Lung (tissue), 12 donors: ENCODE measurements around the gene SLC13A2. TPM values are rescaled to one million over a fixed set of nuclear protein-coding genes. Genes with fewer than 3 reads are reported as not detected.

Experiments
- ATAC-seq: fragments of 200-7000 bp; cut with Tn5 transposase; one replicate; pipeline ENCODE4 v1.9.1; 2020; ENCODE audit warnings: moderate number of reproducible peaks; ENCODE audit not compliant: insufficient read depth, low FRiP score
- DNase-seq, 3 donors: peaks; one replicate each; pipeline ENCODE4 v3.0.0-alpha.2; 2013 to 2017
- H3K27ac ChIP-seq, 2 donors: one replicate each; pipeline ENCODE4 v1.5.1; 2013; ENCODE audit warnings: mild to moderate bottlenecking in 2 of 2, moderate library complexity in 2 of 2, control low read depth in 1 of 2, inconsistent platforms in 1 of 2, low read depth in 1 of 2, low read length in 1 of 2
- H3K27me3 ChIP-seq, 3 donors: one replicate each; pipeline ENCODE4 v1.5.1; 2013; ENCODE audit warnings: low read length in 2 of 3; ENCODE audit not compliant: control insufficient read depth in 3 of 3, insufficient read depth in 3 of 3
- H3K36me3 ChIP-seq, 4 donors: one replicate each; pipeline ENCODE4 v1.5.1; 2013; ENCODE audit warnings: low read length in 4 of 4, mild to moderate bottlenecking in 1 of 4, moderate library complexity in 1 of 4; ENCODE audit not compliant: control insufficient read depth in 4 of 4, insufficient read depth in 4 of 4
- H3K4me1 ChIP-seq, 5 donors: one replicate each; pipeline ENCODE4 v1.5.1; 2013; ENCODE audit warnings: low read length in 5 of 5, mild to moderate bottlenecking in 2 of 5, moderate library complexity in 1 of 5; ENCODE audit not compliant: control insufficient read depth in 5 of 5, insufficient read depth in 5 of 5
- H3K4me3 ChIP-seq: one replicate; pipeline ENCODE4 v1.5.1; 2013; ENCODE audit warnings: mild to moderate bottlenecking, control low read depth, moderate library complexity
- H3K9ac ChIP-seq, 2 donors: one replicate each; pipeline ENCODE4 v1.5.1; 2013; ENCODE audit warnings: low read length in 2 of 2, control low read depth in 1 of 2; ENCODE audit not compliant: insufficient read depth in 1 of 2
- H3K9me3 ChIP-seq, 4 donors: one replicate each; pipeline ENCODE4 v1.5.1; 2013; ENCODE audit warnings: low read length in 3 of 4, mild to moderate bottlenecking in 1 of 4, moderate library complexity in 1 of 4; ENCODE audit not compliant: control insufficient read depth in 4 of 4, insufficient read depth in 3 of 4
- WGBS, 2 donors: extraction: QIAGEN DNeasy Blood & Tissue Kit; methylation state at CpG; one replicate each; pipeline ENCODE4 v1.1.7; 2013; 5-methylcytosine and 5-hydroxymethylcytosine counted together
- polyA plus RNA-seq, 2 donors: library from polyadenylated mRNA; stranded (reverse); fragments of 200-250 nt; gene quantifications; one replicate each; pipeline ENCODE4 v1.2.1, GENCODE V29; 2013
- total RNA-seq, 2 donors: library from RNA; depleted of rRNA in 1 of 2; stranded (reverse); fragments of >200 nt in 1 of 2; gene quantifications; one replicate each; pipeline ENCODE4 v1.2.1, GENCODE V29; 2014 to 2021
- TF ChIP-seq, protein P1 (sequence below): IDR thresholded peaks from 2 replicates; pipeline ENCODE4 v1.5.1; 2012; ENCODE audit warnings: mild to moderate bottlenecking; ENCODE audit errors: control extremely low read depth, extremely low read depth
- donor health status: control.
- donor health status: control.
- donor health status: Bipolar disorder and iron deficiency.
- donor health status: healthy.
- donor health status: DM: yes; HTN: yes; CAD: no.

The SLC13A2 gene
- total and polyA plus RNA-seq, 4 donors = 0.02 to 0.15 (median 0.06) TPM; not detected in 1

DNA sequence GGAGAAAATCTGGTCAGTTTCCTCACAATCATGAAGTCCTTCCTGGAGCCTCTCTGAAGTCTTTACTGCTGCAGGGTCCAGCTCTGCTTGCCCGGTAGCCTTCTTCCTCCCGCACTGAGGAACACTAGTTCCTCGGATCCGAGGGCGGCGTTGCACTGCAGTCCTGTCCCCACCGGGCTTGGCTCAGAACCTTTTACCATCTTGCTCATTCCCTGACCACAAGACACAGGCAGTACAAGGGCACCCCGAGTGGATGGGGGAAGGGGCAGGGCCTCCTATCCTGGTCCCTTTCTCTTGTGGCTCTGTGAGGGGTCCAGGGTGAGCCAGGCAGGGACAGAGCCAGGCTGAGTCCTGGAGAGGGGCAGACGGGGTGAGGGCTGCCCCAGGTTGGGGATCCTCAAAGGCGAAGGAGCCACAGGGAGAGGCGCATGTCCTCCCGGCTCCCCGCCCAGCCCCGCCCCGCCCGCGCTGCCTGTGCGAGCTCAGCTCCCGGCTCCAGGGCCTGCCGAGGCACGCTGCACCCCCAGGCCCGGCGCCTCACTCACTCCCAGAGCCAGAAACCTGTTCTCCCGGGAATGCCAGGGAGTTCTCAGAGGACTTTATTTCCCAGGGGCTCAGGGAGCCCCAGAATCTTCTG is 34.2 kb downstream of the SLC13A2 start:
- Histone ChIP-seq H3K9me3 (no peaks in the 10 kb centered on the region), H3K9ac (no peak overlapping the region), H3K4me1 (no peaks in the 10 kb centered on the region), H3K27ac (no peak overlapping the region), H3K27me3 (peaks cover 0 to 8% (median 3%) of the 10 kb centered on the region in 3 donors), H3K4me3 (no peak overlapping the region), H3K36me3 (no peaks in the 10 kb centered on the region)
- DNase-seq (no peak), ATAC-seq (no peak)
- WGBS, 2 donors = 38 to 57% methylated on average over 24 of the region's 24 CpGs
- TF ChIP-seq, protein P1, sequence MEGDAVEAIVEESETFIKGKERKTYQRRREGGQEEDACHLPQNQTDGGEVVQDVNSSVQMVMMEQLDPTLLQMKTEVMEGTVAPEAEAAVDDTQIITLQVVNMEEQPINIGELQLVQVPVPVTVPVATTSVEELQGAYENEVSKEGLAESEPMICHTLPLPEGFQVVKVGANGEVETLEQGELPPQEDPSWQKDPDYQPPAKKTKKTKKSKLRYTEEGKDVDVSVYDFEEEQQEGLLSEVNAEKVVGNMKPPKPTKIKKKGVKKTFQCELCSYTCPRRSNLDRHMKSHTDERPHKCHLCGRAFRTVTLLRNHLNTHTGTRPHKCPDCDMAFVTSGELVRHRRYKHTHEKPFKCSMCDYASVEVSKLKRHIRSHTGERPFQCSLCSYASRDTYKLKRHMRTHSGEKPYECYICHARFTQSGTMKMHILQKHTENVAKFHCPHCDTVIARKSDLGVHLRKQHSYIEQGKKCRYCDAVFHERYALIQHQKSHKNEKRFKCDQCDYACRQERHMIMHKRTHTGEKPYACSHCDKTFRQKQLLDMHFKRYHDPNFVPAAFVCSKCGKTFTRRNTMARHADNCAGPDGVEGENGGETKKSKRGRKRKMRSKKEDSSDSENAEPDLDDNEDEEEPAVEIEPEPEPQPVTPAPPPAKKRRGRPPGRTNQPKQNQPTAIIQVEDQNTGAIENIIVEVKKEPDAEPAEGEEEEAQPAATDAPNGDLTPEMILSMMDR = no peak

DNA sequence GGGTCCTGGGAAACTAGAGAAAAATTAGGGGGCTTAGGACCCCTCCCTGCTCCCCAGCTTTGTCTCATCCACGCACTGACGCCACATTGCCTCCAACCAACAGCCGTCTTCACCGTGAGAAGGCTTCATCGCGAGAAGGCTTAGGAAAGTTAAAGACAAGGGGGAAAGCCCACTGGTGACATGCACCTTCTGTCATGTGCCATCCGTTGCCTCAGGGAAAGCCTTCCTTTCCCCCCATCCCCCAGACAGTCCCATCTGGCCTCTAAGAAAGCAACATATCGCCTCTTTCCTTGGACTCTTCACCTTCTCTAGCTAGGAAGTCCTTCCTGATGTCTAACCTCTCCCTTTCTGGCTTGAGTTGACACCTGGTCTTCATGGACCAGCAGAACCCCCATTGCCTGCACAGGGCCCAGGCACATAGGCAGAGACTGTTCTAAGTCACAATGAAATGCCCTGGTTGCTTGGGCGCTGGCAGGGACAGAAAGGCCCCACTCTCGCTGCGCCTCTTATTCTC is 34.8 kb downstream of the SLC13A2 start:
- H3K4me1 ChIP-seq = no peaks in the 10 kb centered on the region
- no peak overlapping the region for H3K9ac ChIP-seq
- TF ChIP-seq, protein P1 = no peak
- WGBS, 2 donors = 73 to 79% methylated on average over 11 of the region's 11 CpGs
- H3K36me3 ChIP-seq = no peaks in the 10 kb centered on the region
- DNase-seq (no peak), ATAC-seq (no peak)
- no peaks in the 10 kb centered on the region for H3K9me3 ChIP-seq
- H3K27me3 ChIP-seq = peaks cover 0 to 8% (median 3%) of the 10 kb centered on the region in 3 donors
- H3K4me3 ChIP-seq = no peak overlapping the region
- H3K27ac ChIP-seq = no peak overlapping the region

DNA sequence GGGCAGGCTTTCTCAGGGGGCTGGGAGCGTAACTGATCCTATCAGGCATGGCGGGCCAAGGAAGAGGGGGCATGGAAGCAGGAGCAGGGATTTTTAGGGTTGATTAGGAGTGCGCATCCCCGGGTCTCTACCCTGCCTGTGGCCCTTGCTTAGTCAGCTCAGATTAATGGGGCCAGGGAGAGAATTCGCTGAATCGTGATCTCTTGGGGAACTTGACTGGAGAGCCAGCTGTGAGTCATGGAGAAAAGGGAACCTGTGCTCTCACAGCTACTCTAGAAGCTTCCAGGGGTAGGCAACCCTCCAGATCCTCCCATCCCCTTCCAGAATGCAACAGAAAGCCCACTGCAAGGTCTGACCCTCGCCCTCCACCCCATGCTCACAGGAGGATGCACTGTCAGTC is 36.3 kb downstream of the SLC13A2 start:
- peaks cover 0 to 10% (median 3%) of the 10 kb centered on the region in 3 donors for H3K27me3 ChIP-seq
- no peak for DNase-seq
- no peak for ATAC-seq

More for the DNA sequence above, 36.3 kb downstream of the SLC13A2 start:
- 58 to 73% methylated on average over 6 to 7 of the region's 7 CpGs for WGBS, 2 donors
- Histone ChIP-seq H3K4me1 (no peaks in the 10 kb centered on the region), H3K27ac (no peak overlapping the region), H3K36me3 (no peaks in the 10 kb centered on the region), H3K9me3 (no peaks in the 10 kb centered on the region), H3K9ac (no peak overlapping the region), H3K4me3 (no peak overlapping the region)
- TF ChIP-seq, protein P1 = no peak
